Stimulated activated CD4-positive, alpha-beta T cell treated with anti-CD3 and anti-CD28 coated beads, Interleukin-4, amount 100 ng/mL, for 1 hour (primary cell): ENCODE results near the gene LRP3.
"Not testable (repeated sequence)": the region's sequence is repeated elsewhere in the genome, so short reads cannot be mapped to it uniquely, and the experiment has no call there.

Experiments used
- DNase-seq: peaks from one replicate; pipeline ENCODE4 v3.0.0-alpha.2; 2020

The LRP3 gene

GRCh38 chr19:33220735-33221134 lies 26.6 kb downstream of the LRP3 start:
- DNase-seq, result no peak

- no peak for DNase-seq
Observed at GRCh38 chr19:33221638-33222037, 27.5 kb downstream of the LRP3 start.

GRCh38 chr19:33222255-33222654 lies 28.1 kb downstream of the LRP3 start:
- not testable (repeated sequence) for DNase-seq

GRCh38 chr19:33224694-33225457 lies 30.7 kb downstream of the LRP3 start:
- no peak for DNase-seq

- DNase-seq, result no peak
Observed at GRCh38 chr19:33225458-33225926, 31.4 kb downstream of the LRP3 start, which contains the start of gene SLC7A10. Gene SLC7A10, minus strand, starts transcription at chr19:33225850. Its CDS starts 147 bp downstream, at chr19:33225703.

- peak; percentile 23 for DNase-seq
Observed at GRCh38 chr19:33226550-33227241, 32.6 kb downstream of the LRP3 start.

- no peak for DNase-seq
Observed at GRCh38 chr19:33227242-33227650, 33.1 kb downstream of the LRP3 start.

- no peak for DNase-seq
Observed at GRCh38 chr19:33227870-33228599, 33.9 kb downstream of the LRP3 start.

GRCh38 chr19:33229962-33230361 lies 35.8 kb downstream of the LRP3 start:
- no peak for DNase-seq

- no peak for DNase-seq
Observed at GRCh38 chr19:33231511-33231910, 37.4 kb downstream of the LRP3 start.

GRCh38 chr19:33232656-33233055 lies 38.5 kb downstream of the LRP3 start:
- DNase-seq, result no peak

- DNase-seq, result no peak
Observed at GRCh38 chr19:33233056-33233873, 39.1 kb downstream of the LRP3 start.

GRCh38 chr19:33234092-33234491 lies 40.0 kb downstream of the LRP3 start:
- DNase-seq, result no peak

GRCh38 chr19:33234736-33235135 lies 40.6 kb downstream of the LRP3 start:
- no peak for DNase-seq

- peak; percentile 81 for DNase-seq
Observed at GRCh38 chr19:33235269-33235995, 41.3 kb downstream of the LRP3 start.

GRCh38 chr19:33235996-33236350 lies 41.8 kb downstream of the LRP3 start:
- DNase-seq, result no peak

- DNase-seq, result no peak
Observed at GRCh38 chr19:33236696-33237390, 42.7 kb downstream of the LRP3 start.

GRCh38 chr19:33238481-33239149 lies 44.5 kb downstream of the LRP3 start:
- no peak for DNase-seq

GRCh38 chr19:33239223-33239975 lies 45.3 kb downstream of the LRP3 start:
- no peak for DNase-seq
